Measurements from ENCODE around the gene USP10. TPM values are rescaled to one million over a fixed set of nuclear protein-coding genes. Genes with fewer than 3 reads are reported as not detected.

Gene USP10
- total and polyA plus RNA-seq, 4 donors, result 18.5 to 77.5 (median 63.0) TPM

DNA sequence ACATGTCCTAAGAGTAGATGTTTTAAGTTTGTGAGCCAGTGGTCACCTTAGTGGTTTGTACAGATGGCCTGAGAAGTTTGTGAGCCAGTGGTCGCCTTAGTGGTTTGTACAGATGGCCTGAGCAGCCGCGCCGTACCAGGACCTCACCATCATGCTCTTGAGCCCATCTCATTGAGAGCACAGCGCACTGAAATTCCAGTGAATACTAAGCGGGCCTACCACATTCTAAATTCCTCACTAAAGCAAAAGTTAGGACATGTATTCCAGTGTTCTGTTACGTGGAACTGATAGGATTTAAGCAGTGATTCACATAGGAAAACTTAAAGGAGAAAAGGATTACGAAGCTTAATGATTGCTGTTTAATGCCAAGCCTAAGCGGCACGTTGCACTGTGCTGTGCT, 3.9 kb downstream of the USP10 start:
- Histone ChIP-seq H3K9ac (ENCODE audit: insufficient read depth in 1 of 2, low read length in 2 of 2) (no peak overlapping the region), H3K4me1 (ENCODE audit: control insufficient read depth in 5 of 5, insufficient read depth in 5 of 5, low read length in 5 of 5) (peaks cover 3 to 28% (median 12%) of the 10 kb centered on the region in 5 donors), H3K27ac (ENCODE audit: low read depth in 1 of 2, low read length in 1 of 2) (no peak overlapping the region), H3K27me3 (ENCODE audit: control insufficient read depth in 3 of 3, insufficient read depth in 3 of 3, low read length in 2 of 3) (no peaks in the 10 kb centered on the region), H3K4me3 (no peak overlapping the region), H3K9me3 (ENCODE audit: control insufficient read depth in 4 of 4, insufficient read depth in 3 of 4, low read length in 3 of 4) (no peaks in the 10 kb centered on the region), H3K36me3 (ENCODE audit: control insufficient read depth in 4 of 4, insufficient read depth in 4 of 4, low read length in 4 of 4) (no peaks in the 10 kb centered on the region)
- DNase-seq (no peak), ATAC-seq (ENCODE audit: insufficient read depth, low FRiP score) (no peak)
- TF ChIP-seq, protein P1, sequence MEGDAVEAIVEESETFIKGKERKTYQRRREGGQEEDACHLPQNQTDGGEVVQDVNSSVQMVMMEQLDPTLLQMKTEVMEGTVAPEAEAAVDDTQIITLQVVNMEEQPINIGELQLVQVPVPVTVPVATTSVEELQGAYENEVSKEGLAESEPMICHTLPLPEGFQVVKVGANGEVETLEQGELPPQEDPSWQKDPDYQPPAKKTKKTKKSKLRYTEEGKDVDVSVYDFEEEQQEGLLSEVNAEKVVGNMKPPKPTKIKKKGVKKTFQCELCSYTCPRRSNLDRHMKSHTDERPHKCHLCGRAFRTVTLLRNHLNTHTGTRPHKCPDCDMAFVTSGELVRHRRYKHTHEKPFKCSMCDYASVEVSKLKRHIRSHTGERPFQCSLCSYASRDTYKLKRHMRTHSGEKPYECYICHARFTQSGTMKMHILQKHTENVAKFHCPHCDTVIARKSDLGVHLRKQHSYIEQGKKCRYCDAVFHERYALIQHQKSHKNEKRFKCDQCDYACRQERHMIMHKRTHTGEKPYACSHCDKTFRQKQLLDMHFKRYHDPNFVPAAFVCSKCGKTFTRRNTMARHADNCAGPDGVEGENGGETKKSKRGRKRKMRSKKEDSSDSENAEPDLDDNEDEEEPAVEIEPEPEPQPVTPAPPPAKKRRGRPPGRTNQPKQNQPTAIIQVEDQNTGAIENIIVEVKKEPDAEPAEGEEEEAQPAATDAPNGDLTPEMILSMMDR (IDR thresholded peaks at IDR 0.05; ENCODE audit: control extremely low read depth, extremely low read depth), result no peak
- 91 to 92% methylated on average over 10 of the region's 10 CpGs for WGBS, 2 donors

DNA sequence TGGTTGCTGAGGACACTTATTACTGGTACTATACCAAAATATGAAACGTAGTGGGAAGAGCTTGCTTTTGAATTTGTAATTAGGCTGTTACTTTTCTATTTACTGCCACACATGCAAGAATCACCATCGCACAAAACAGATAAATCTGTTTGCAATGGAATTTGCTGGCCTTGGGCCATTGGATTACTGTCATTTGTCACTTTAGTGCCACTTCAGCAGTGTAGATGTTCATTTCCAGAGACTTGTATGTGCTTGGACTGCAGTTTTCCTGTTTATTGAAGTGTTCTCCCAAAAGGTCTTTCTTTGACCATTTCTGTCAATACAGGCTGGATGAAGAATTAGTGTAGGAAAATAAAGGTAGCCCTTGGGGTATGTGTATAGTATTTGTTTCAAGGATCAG, 4.5 kb downstream of the USP10 start:
- TF ChIP-seq, protein P1 (IDR thresholded peaks at IDR 0.05; ENCODE audit: control extremely low read depth, extremely low read depth), result no peak
- ATAC-seq (ENCODE audit: insufficient read depth, low FRiP score) (no peak), DNase-seq (no peak)

DNA sequence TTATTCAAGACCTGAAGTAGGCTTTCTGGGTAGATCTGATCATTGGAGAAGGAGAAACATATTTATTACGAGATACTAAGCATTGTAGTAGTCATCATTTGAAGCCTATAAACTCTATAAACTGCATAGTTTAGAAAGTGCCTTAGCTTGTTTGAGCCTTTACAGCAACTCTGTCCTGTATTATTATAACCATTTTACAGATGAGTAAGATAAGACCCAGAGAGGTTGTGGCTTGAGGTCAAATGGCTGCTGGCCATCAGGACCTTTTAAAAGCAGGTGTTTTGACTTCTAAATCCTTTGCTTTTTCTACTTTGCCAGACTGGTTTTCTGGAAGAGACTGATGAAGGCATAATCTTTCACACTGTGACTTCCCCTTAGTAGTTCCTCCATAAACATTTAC, 7.1 kb downstream of the USP10 start:
- no peak for ATAC-seq (ENCODE audit: insufficient read depth, low FRiP score)
- TF ChIP-seq, protein P1 (IDR thresholded peaks at IDR 0.05; ENCODE audit: control extremely low read depth, extremely low read depth), result no peak
- no peaks in the 10 kb centered on the region for H3K27me3 ChIP-seq (ENCODE audit: control insufficient read depth in 3 of 3, insufficient read depth in 3 of 3, low read length in 2 of 3)
- peaks cover 3 to 22% (median 9%) of the 10 kb centered on the region in 5 donors for H3K4me1 ChIP-seq (ENCODE audit: control insufficient read depth in 5 of 5, insufficient read depth in 5 of 5, low read length in 5 of 5)
- no peak for DNase-seq
- WGBS, 2 donors, result 86 to 91% methylated on average over 1 of the region's 1 CpG
- no peaks in the 10 kb centered on the region for H3K36me3 ChIP-seq (ENCODE audit: control insufficient read depth in 4 of 4, insufficient read depth in 4 of 4, low read length in 4 of 4)
- H3K9ac ChIP-seq (ENCODE audit: insufficient read depth in 1 of 2, low read length in 2 of 2), result no peak overlapping the region
- H3K4me3 ChIP-seq, result no peak overlapping the region
- H3K27ac ChIP-seq (ENCODE audit: low read depth in 1 of 2, low read length in 1 of 2), result no peak overlapping the region
- H3K9me3 ChIP-seq (ENCODE audit: control insufficient read depth in 4 of 4, insufficient read depth in 3 of 4, low read length in 3 of 4), result no peaks in the 10 kb centered on the region

More for the DNA sequence above, 4.5 kb downstream of the USP10 start:
- Histone ChIP-seq H3K27me3 (ENCODE audit: control insufficient read depth in 3 of 3, insufficient read depth in 3 of 3, low read length in 2 of 3) (no peaks in the 10 kb centered on the region), H3K4me3 (no peak overlapping the region), H3K9ac (ENCODE audit: insufficient read depth in 1 of 2, low read length in 2 of 2) (no peak overlapping the region), H3K9me3 (ENCODE audit: control insufficient read depth in 4 of 4, insufficient read depth in 3 of 4, low read length in 3 of 4) (no peaks in the 10 kb centered on the region), H3K36me3 (ENCODE audit: control insufficient read depth in 4 of 4, insufficient read depth in 4 of 4, low read length in 4 of 4) (no peaks in the 10 kb centered on the region), H3K4me1 (ENCODE audit: control insufficient read depth in 5 of 5, insufficient read depth in 5 of 5, low read length in 5 of 5) (peaks cover 3 to 26% (median 11%) of the 10 kb centered on the region in 5 donors), H3K27ac (ENCODE audit: low read depth in 1 of 2, low read length in 1 of 2) (no peak overlapping the region)
- 58 to 63% methylated on average over 2 of the region's 2 CpGs for WGBS, 2 donors

DNA sequence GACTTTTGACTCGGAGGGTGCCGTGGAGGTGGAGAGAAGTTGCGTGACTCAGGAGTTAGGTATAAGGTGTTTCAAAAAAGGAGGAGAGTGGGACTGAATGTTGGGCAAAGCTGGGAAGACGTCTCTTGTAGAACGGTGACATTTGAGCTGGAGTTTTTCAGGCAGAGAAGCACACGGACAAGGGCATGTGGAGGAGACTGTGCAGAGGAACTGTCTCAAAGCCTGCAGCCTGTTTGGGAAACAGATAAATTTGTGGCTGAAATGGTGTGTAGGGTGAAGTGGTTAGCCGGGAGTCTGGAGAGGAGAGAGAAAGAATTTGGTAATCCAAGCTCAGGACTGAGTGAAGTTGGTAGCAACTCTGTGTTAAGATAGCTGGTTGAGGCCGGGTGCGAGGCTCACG, 9.8 kb downstream of the USP10 start:
- no peak overlapping the region for H3K27ac ChIP-seq (ENCODE audit: low read depth in 1 of 2, low read length in 1 of 2)
- peaks cover 0 to 16% (median 2%) of the 10 kb centered on the region in 5 donors for H3K4me1 ChIP-seq (ENCODE audit: control insufficient read depth in 5 of 5, insufficient read depth in 5 of 5, low read length in 5 of 5)
- H3K9me3 ChIP-seq (ENCODE audit: control insufficient read depth in 4 of 4, insufficient read depth in 3 of 4, low read length in 3 of 4), result no peaks in the 10 kb centered on the region
- no peak overlapping the region for H3K4me3 ChIP-seq
- 89 to 90% methylated on average over 10 of the region's 10 CpGs for WGBS, 2 donors
- no peak overlapping the region for H3K9ac ChIP-seq (ENCODE audit: insufficient read depth in 1 of 2, low read length in 2 of 2)
- H3K27me3 ChIP-seq (ENCODE audit: control insufficient read depth in 3 of 3, insufficient read depth in 3 of 3, low read length in 2 of 3), result no peaks in the 10 kb centered on the region
- TF ChIP-seq, protein P1 (IDR thresholded peaks at IDR 0.05; ENCODE audit: control extremely low read depth, extremely low read depth), result no peak
- no peak for ATAC-seq (ENCODE audit: insufficient read depth, low FRiP score)
- H3K36me3 ChIP-seq (ENCODE audit: control insufficient read depth in 4 of 4, insufficient read depth in 4 of 4, low read length in 4 of 4), result no peaks in the 10 kb centered on the region
- no peak for DNase-seq
